ENCODE data around the gene GPR137. TPM values are rescaled to one million over a fixed set of nuclear protein-coding genes. Genes with fewer than 3 reads are reported as not detected.
A peak's percentile ranks its signal among the peaks of the same experiment; 100 is the strongest.

The GPR137 gene
- total RNA-seq, 4 donors from 2014 or later: 20.9 to 36.1 (median 25.4) TPM

DNA sequence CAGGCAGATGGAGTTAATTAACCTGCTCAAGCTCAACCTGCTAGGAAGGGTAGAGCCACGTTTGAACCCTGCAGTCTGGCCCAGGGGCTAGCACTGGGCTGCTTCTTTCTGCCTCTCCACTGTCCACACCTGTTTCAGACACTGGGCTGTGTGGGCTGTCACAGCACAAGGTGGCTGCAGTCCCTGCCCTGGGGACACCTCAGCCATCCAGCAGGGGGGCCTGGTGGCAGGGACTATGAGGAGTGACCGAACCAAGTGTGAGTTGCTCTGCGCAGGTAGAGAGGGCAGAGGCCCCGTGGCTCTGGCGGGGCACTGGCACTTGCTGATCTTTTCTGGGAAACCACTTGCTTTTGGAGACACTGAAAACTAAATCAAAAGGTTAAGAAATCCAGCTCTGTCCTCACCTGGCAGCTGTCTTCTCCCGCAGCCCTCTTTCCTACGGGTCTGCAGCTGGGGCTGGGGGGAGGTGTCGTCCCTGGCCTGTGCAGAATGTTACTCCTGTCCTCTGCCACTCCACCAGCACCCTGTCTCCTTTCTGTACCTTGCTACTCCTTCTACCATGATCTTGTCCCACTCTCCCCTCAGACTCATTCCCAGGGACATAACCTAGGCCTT lies 7.0 kb upstream of the GPR137 start:
- H3K9me3 ChIP-seq: no peaks in the 10 kb centered on the region
- no peak overlapping the region for H3K4me3 ChIP-seq
- H3K27ac ChIP-seq (replicated peaks in 1 of 4): no peak overlapping the region
- H3K36me3 ChIP-seq: peaks cover 4 to 72% (median 51%) of the 10 kb centered on the region in 4 donors
- TF ChIP-seq POLR2AphosphoS5 (IDR thresholded peaks at IDR 0.05) (no peak), POLR2A (IDR thresholded peaks at IDR 0.05; ENCODE audit: low read depth) (no peak)
- intact Hi-C loops (cut with DNase I): no loop called here
- DNase-seq (ENCODE audit: extremely low spot score): no peak
- H3K4me1 ChIP-seq: peaks cover 18 to 25% (median 22%) of the 10 kb centered on the region in 4 donors
- no peaks in the 10 kb centered on the region for H3K27me3 ChIP-seq
- WGBS: 82% methylated on average over 8 of the region's 8 CpGs

DNA sequence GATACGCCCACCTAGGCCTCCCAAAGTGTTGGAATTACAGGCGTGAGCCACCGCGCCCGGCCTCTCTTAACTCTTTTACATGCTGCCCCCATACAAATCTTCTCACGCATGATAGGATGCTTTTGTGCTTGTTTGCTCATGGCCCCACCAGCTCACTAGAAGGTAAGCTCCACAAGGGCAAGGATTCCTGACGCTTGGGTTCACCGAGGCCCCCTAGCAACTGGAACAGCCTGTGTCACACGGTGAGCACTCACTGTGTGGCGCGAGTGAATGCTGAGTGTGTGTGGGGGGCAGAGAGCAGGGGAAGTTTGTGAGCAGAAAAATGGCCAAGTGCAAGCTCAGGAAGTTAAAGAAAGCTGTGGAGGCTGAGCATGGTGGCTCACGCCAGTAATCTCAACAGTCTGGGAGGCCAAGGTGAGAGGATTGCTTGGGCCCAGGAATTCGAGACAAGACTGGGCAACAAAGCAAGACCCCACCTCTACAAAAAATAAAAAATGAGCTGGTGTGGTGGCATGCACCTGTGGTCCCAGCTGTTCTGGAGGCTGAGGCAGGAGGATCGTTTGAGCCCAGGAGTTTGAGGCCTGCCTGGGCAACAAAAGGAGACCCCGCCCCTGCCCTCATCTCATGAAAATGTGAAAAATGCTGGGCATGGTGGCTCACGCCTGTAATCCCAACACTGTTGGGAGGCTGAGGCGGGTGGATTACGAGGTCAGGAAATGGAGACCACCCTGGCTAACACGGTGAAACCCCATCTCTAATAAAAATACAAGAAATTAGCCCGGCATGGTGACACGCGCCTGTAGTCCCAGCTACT lies 3.5 kb upstream of the GPR137 start:
- Histone ChIP-seq H3K9me3 (no peaks in the 10 kb centered on the region), H3K36me3 (peaks cover 4 to 48% (median 33%) of the 10 kb centered on the region in 4 donors), H3K4me1 (peaks cover 29 to 47% (median 42%) of the 10 kb centered on the region in 4 donors), H3K27ac (replicated peaks in 1 of 4) (no peak overlapping the region), H3K4me3 (no peak overlapping the region), H3K27me3 (no peaks in the 10 kb centered on the region)
- no peak for DNase-seq (ENCODE audit: extremely low spot score)
- TF ChIP-seq, protein P1, sequence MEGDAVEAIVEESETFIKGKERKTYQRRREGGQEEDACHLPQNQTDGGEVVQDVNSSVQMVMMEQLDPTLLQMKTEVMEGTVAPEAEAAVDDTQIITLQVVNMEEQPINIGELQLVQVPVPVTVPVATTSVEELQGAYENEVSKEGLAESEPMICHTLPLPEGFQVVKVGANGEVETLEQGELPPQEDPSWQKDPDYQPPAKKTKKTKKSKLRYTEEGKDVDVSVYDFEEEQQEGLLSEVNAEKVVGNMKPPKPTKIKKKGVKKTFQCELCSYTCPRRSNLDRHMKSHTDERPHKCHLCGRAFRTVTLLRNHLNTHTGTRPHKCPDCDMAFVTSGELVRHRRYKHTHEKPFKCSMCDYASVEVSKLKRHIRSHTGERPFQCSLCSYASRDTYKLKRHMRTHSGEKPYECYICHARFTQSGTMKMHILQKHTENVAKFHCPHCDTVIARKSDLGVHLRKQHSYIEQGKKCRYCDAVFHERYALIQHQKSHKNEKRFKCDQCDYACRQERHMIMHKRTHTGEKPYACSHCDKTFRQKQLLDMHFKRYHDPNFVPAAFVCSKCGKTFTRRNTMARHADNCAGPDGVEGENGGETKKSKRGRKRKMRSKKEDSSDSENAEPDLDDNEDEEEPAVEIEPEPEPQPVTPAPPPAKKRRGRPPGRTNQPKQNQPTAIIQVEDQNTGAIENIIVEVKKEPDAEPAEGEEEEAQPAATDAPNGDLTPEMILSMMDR (IDR thresholded peaks at IDR 0.05): no peak
- TF ChIP-seq EP300 (IDR thresholded peaks at IDR 0.05): no peak
- TF ChIP-seq POLR2A (IDR thresholded peaks at IDR 0.05; ENCODE audit: low read depth): no peak
- TF ChIP-seq POLR2AphosphoS5 (IDR thresholded peaks at IDR 0.05): no peak
- intact Hi-C loops (cut with DNase I): no loop called here
- WGBS: 92% methylated on average over 22 of the region's 22 CpGs

DNA sequence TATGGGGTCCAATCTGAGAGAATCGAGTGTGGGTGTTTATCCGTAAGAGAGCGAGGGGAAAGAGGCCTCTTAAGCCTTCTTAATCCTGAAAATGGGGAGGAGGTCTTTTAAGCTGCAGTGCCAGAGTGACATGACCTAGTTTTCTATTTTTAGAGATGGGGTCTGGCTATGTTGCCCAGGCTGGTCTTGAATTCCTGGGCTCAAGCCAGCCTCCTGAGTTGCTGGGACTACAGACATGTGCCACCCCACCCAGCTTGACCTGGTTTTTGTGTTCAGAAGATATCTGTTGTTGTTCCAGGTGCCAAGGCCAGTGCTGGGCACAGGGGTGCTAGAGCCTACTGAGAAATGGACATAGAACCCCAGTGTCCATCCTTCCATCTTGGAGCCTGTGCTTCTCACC lies 2.6 kb upstream of the GPR137 start:
- no peak for TF ChIP-seq POLR2AphosphoS5 (IDR thresholded peaks at IDR 0.05)
- no peak for TF ChIP-seq EP300 (IDR thresholded peaks at IDR 0.05)
- TF ChIP-seq, protein P1 (IDR thresholded peaks at IDR 0.05): no peak
- no peak for TF ChIP-seq POLR2A (IDR thresholded peaks at IDR 0.05; ENCODE audit: low read depth)
- no peak for DNase-seq (ENCODE audit: extremely low spot score)
- intact Hi-C loops (cut with DNase I): no loop called here
- WGBS: 87% methylated on average over 3 of the region's 3 CpGs
- Histone ChIP-seq H3K27me3 (no peaks in the 10 kb centered on the region), H3K9me3 (no peaks in the 10 kb centered on the region), H3K36me3 (peaks cover 0 to 43% (median 29%) of the 10 kb centered on the region in 4 donors), H3K27ac (replicated peaks in 1 of 4) (peak overlapping the region in 1 of 4 donors; percentile 85), H3K4me1 (peaks cover 29 to 55% (median 45%) of the 10 kb centered on the region in 4 donors), H3K4me3 (peak overlapping the region in 1 of 4 donors; percentile 82)

DNA sequence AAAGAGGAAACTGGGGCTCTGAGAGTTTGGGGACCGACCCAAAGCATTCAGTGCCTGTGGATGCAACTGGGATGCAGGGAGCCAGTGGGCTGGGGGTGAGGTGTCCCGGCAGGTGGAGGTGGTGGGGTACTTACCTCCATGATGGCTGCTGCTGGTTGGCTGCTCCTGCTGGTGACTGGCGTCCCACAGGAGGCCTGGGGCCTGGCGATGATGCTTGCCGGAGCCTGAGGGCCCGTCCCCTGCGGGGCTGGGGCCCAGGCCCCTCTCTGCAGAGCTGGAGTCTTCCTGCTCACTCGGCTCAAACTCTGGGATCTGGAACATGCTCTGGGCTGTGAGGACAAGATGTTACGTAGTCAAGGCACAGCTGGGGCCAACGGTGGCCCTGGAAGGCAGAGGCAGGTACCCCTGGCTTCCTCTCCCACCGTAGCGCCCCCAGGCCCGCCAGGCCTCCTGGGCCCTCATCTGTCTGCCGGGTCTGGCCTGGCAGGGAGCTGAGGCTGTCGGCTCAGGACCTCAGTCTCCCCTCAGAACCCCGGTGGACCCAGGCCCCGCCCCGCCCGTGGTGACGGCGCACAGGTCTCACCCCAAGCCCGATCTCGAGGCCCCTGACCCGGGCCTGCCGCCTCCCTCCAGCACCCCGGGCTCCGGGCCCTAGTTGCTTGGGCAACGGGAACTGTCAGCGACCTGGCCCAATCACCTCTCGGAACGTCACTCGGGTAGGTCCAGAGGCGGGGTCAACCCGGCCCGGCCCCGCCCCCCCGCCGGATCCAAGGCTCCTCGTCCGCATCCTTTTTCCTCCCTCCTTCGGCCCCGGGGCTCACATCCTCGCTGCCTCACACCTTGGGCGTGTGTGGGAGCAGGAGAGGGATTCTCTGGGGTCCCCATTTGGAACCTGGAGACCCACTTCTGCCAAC lies 1.3 kb upstream of the GPR137 start, which contains the start of gene BAD:
Gene BAD (minus strand): TSS at position 618 of the 914 bp plus-strand sequence. CDS start 297 bp downstream, at position 321.
- H3K27me3 ChIP-seq: no peaks in the 10 kb centered on the region
- H3K36me3 ChIP-seq: peaks cover 0 to 35% (median 23%) of the 10 kb centered on the region in 4 donors
- H3K9me3 ChIP-seq: no peaks in the 10 kb centered on the region
- peak within 1 kb of the TSS; percentile 75 to 96 (median 88) for H3K4me3 ChIP-seq
- intact Hi-C loops (cut with DNase I): no loop called here
- TF ChIP-seq EP300 (IDR thresholded peaks at IDR 0.05) (no peak), POLR2A (IDR thresholded peaks at IDR 0.05; ENCODE audit: low read depth) (peak; percentile 31), POLR2AphosphoS5 (IDR thresholded peaks at IDR 0.05) (peak; percentile 80 to 90)
- peak within 1 kb of the TSS; percentile 85 to 98 (median 98) for H3K27ac ChIP-seq (replicated peaks in 1 of 4)
- WGBS: 6% methylated on average over 10 of the region's 44 CpGs
- peaks cover 29 to 58% (median 46%) of the 10 kb centered on the region in 4 donors for H3K4me1 ChIP-seq
- peak; percentile 99 for DNase-seq (ENCODE audit: extremely low spot score)

All from esophagus muscularis mucosa (tissue), 4 donors.